Transverse colon (tissue), 1 donor: ENCODE results near the gene TPSB2.
"Not testable (repeated sequence)": the region's sequence is repeated elsewhere in the genome, so short reads cannot be mapped to it uniquely, and the experiment has no call there.

ENCODE experiments used
- EP300 ChIP-seq: sonication (generic); formaldehyde crosslinking; IDR thresholded peaks from one replicate; pipeline ENCODE4 v1.6.1; 2017; ENCODE audit warnings: antibody characterized with exemption, low read depth
- POLR2A ChIP-seq: fragments of 450-650 bp; IDR thresholded peaks from one replicate; pipeline ENCODE4 v1.6.1; 2016; ENCODE audit warnings: antibody characterized with exemption, mild to moderate bottlenecking, moderate library complexity

DNA sequence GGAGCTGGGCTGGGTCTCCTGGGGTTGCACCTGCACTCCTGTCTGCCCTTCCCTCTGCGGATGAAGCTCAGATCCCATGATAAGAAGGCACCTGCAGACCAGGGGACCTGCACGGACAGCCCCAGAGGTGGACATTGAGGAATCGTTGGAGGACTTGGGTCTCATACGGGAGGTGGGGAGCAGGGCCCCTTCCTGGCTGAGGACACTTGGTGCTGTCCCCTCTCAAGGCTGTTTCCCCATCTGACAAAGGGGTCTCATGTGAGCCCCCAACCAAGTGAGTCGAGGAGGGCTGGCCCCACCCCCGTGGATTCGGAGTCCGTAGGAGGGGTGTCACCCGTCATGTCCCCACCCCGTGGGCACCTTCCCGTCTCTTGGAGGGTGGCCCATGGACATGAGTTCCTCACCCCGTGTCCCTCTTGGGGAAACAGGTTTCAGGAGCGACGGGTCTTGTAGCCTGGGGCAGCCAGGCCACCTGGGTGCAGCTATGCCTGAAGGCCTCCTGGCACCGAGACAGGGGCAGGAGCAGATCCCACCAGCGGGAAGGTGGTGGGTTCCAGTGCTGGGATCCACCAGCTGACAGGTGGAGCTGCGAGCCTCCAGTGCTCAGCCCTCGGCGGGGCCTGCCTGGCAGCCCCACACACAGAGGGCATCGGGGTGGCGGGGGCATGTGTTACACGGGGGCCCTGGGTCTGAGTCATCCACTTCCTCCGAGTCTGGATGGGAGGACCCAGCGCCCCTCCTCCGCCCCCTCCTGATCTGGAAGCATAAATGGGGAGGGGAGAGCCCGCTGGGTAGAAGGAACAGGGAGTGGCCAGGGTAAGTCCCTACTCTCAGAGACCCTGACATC is 25.5 kb upstream of the TPSB2 start, which contains the start of gene TPSD1:
- TF ChIP-seq EP300, POLR2A: not testable (repeated sequence)
